Jurkat, Clone E6-1 (cell line): Measurements from ENCODE around the gene CBY3.
"Not testable (repeated sequence)": the region's sequence is repeated elsewhere in the genome, so short reads cannot be mapped to it uniquely, and the experiment has no call there.

ENCODE experiments used
- DNase-seq: peaks from one replicate; pipeline ENCODE4 v3.0.0-alpha.2; 2011; ENCODE audit warnings: low read depth, low spot score
- H3K4me3 ChIP-seq: 2 replicates; pipeline ENCODE4 v1.5.1; 2011; ENCODE audit warnings: mild to moderate bottlenecking, low read length, control low read depth, moderate library complexity

The CBY3 gene

DNA sequence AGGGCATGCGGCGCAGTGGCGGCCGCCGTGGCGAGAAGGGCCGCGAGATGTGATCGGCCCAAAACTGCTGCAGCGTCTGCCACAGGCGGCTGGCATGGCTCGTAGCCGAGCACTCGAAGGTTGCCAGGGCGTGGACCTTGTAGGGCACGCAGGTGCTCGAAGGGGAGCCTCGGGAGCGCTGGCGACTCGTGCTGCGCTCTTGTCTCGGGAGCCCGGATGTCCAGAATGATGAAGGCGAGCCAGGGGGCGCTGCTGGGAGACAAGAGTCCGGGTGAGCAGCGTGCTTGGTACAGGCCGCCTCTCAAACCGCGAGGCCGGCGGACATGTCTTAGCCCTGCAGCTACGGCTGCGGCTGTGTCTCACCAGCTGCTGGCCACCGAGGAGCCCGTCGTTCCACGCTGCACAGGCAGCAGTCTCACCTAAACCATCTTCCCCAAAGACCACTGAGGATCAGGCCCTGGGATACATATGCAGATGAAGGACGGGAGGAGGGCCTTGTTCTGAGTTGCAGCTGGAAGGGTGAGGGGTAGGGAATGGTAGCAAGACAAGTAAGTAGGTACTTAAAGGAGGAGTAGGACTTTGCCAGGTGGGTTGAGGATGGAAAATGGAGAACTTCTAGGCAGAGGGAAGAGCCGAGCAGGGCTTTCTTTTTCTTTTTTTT, 1.7 kb downstream of the CBY3 start:
- DNase-seq: peak; percentile 74
- H3K4me3 ChIP-seq: peak overlapping the region; percentile 95

DNA sequence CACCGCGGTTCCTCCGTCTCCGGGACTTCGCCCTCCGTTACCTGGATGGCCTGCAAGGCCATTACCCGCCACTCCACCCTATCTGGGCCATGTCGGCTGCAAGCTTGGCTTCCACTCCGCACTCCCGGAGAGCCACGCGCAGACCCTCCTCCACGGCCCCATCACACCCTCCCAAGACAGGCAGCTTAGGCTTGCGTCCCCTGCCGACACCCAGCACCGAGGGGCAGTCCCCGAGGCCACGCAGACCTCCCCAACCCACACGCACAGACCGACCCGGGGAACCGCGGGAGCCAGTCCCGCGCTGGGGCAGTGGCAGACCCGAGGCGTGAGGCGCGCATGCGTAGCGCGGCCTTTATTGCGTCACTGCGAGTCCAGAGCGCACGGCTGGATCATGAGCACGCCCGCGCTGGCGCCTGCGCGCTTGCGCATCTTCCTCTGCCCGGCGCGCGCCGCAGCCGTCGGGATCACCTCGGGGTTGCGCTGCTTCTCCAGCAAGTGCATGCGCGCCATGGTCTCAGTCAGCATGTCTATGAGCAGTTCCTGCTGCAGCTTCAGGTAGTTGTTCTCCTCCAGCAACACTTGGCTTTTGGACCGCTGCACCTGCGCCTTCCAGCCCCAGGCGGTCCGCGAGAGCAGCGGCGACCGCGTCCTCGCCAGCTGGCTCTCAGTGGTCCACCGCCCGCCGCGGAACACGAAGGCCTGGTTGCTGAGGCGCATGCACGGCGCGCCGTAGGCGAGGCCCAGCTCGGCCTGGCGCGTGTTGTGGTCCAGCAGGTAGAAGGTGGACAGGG, 2.4 kb downstream of the CBY3 start:
- peak overlapping the region; percentile 95 for H3K4me3 ChIP-seq
- peak; percentile 94 for DNase-seq

DNA sequence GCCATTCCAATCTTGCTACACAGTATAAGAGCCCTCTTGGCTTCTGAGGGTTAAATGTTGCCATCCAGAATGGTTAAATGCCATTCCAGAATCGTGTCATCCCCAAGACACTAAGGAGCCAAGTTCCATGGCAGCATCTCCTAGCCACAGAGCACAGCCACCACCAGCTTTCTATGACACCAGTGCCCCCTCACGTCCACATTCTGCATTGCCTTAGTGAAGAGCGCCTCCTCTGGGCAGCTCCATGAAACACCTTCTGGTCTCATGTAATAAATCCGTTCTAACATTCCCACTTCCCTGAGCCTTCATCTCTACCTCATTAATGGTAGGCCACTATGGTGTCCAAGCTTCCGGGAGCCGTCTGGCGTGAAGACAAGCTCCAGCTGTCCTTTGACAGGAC, 12.4 kb downstream of the CBY3 start:
- no peak overlapping the region for H3K4me3 ChIP-seq
- peak; percentile 37 for DNase-seq

DNA sequence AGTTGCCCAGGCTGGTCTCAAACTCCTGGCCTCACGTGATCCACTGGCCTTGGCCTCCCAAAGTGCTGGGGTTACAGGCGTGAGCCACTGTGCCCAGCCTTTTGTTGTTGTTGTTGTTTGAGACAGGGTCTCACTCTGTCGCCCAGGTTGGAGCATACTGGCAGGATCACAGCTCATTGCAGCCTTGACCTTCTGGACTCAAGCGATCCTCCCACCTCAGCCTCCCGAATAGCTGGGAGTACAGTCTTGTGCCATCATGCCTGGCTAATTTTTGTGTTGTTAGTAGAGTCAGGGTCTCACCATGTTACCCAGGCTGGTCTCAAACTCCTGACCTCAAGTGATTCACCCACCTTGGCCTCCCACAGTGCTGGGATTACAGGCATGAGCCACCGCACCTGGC, 19.2 kb downstream of the CBY3 start:
- DNase-seq, H3K4me3 ChIP-seq: not testable (repeated sequence)

DNA sequence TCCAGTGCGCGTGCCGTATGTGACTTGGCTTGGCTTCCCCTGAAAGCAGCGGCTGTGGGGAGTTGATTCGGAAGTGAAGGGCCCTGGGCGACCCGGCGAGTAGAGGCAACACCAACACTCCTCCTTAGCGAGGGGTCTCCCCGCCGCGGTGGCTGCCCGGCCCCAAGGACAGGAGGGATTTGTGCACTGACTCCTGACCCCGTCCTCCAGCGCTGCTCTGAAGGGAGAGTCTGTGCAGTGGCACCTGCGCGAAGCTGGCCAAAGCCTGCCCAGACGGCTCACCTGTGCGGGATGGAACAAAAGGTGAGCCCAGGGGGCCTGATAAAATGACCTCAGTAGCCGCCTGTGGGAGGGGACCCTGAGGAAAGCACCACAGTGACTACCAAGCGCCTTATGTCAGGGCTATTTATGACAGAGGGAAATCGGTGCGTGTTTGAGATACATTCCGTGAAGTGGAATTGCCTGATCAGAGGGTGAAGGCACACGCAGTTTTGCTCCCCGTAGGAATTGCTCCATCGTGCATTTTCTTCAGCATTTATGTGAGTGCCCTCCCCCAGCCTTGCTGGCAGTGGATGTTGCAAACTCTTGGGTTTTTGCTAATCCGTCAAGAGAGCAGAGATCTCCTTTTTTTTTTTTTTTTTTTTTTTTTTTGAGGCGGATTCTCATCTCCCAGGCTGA, 22.5 kb downstream of the CBY3 start:
- not testable (repeated sequence) for DNase-seq
- peak overlapping the region; percentile 55 for H3K4me3 ChIP-seq

DNA sequence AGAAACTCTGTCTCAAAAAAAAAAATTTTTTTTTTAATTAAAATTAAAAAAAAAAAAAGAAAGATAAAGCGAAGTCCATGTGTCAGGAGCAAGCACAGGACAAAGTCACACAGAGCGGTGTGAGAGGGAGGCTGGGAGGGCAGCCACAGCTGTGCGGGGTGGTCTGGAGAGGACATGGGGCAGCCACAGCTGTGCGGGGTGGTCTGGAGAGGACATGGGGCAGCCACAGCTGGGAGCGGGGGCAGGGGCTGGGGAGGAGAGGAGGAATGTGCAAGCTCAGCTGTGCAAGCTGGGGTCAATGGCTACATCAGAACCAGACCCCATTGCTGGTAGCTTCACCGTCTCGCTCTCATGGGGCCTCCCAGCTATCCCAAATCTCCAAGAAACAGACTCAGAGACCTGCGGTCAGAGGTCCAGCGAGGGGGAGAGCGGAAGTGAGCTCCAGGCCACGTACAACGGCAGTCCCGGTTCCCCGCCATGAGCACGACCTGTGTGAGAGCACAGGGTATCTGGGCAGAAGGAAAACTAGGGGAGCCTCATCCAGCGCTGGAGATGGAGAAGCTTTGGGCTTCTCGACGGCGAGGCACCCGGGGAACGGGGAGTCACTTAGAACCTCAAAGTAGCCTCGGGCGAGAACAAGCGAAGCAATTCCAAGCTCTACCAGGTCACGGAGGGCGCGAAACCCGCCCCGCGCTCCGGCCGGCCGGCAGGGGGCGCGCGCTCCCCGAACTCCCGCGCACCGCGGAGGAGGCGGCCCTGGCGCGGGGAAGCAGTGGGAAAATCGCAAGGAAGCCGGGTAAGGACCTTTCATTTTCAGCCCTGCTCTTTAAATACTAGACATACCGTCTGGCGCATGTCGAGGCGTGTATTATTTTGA, 23.3 kb downstream of the CBY3 start:
- not testable (repeated sequence) for DNase-seq, H3K4me3 ChIP-seq

DNA sequence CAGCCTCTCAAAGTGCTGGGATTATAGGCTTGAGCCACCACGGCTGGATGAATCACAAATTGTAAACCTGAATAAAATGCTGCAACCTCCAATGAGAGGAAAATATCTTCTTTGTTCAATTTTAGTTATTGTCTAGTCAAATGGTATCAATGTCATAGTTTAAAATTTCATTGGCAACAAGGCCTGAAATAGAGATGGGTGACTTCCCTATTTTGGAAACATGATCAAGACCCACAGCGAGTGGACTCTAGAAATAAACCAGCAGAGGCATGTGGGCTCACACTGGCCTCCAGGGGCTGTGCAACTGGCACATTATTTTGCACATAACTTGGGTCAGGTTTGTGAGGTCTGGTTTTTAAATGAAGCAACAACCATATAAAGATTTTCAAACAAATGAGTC, 27.7 kb downstream of the CBY3 start:
- not testable (repeated sequence) for DNase-seq, H3K4me3 ChIP-seq

DNA sequence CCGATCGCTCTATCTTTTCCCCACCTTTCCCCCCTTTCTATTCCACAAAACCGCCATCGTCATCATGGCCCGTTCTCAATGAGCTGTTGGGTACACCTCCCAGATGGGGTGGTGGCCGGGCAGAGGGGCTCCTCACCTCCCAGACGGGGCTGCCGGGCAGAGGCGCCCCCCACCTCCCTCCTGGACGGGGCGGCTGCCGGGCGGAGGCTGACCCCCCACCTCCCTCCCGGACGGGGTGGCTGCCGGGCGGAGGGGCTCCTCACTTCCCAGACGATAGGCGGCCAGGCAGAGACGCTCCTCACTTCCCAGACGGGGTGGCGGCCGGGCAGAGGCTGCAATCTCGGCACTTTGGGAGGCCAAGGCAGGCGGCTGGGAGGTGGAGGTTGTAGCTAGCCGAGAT, 30.6 kb downstream of the CBY3 start:
- not testable (repeated sequence) for H3K4me3 ChIP-seq, DNase-seq

DNA sequence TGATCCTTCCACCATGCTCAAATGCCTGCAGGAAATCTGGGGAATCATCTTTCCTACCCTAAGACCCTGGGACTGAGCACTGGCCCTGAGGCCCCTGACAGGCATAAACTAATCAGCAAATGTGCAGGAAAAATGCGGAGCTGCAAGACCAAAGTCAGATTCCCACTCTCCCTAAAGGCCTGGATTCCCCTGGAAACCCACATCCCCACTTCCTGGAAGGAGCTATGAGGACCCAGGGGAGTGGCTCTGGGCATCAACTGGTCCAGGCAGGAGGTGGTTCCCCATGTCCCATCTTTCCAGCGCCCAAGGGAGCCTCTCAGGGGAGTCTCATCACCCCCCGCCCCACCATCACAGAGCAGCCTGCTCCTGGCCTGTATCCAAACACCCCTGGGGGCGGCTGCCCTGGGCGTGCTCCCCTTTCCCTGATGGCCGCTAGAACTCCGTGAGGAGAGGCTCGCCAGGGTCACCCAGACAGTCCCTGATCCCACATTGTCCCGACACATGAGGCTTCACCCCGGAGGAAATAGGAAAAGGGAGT, 31.6 kb downstream of the CBY3 start:
- not testable (repeated sequence) for DNase-seq, H3K4me3 ChIP-seq

DNA sequence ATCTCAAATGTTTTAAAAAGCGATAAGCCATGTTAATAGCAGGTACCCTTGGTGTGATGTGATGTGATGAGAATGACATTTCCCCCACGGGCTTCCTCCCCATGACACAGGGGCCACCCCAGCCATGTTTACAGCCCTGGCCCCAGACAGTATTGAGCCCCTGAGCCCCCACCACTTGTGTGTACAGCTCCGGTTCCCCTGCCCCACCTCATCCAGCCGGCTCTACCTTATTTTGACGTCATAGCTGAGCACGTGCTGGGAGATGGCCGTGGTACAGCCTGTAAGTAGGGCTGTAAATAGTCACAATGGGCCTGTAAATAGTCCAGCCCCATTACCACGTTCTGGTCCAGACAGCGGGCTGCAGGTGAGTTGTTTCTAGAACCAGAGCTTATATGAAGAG, 32.4 kb downstream of the CBY3 start:
- H3K4me3 ChIP-seq: no peak overlapping the region
- DNase-seq: no peak

DNA sequence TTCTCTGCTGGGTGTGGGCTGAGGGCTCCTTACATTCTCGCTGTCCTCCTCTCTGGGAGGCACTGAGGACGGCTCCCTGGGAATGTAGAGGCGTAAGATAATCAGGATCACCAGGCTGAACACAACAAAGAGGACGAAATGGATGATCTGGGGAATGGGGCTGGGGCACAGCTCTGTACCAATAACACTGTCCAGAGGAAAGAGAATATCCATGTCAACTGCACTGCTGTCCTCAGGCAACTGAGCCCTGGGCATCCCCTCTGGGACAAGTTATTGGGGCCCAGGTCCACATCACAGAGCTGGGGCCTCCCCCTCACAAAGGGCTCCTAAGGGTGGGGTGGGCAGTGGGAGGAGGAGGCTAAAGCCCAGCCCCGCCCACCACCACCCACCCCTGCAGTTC, 36.1 kb downstream of the CBY3 start:
- not testable (repeated sequence) for DNase-seq, H3K4me3 ChIP-seq

DNA sequence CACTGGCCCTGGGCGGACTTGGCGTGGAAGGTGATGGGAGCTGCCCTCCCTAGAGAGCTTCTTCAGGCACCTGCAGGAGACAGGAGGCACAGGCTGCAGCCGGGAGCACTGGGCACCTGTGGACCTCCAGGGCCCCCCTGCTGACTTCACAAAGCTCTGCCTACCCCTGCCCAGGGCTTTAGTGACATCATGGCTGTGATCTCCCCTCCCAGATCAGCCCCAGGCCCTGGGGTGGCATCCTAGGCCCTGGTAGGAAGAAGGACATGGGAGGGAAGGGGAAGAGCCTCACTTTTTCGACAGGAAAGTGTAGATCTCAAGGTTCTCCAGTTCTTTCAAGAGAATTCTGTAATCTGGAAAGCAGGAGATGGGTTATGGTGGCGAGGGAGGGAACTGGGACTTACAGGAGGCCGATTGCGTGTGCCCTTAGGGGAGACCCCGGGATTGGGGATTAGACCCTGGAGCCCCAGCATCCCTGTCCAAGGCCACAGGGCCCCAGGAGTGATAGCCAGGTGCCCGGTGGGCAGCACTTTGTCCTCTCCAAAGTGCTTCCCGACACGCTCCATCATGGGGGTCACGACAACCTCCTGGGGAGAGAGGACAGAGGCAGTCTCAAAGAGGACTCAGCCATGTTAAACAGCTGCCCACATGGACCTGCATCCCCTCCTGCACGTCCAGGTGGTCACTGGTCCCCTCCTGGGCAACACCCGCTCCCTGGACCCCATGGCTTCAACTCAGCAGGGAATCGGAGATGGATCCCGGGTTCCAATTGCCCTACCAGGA, 37.5 kb downstream of the CBY3 start:
- not testable (repeated sequence) for H3K4me3 ChIP-seq, DNase-seq

DNA sequence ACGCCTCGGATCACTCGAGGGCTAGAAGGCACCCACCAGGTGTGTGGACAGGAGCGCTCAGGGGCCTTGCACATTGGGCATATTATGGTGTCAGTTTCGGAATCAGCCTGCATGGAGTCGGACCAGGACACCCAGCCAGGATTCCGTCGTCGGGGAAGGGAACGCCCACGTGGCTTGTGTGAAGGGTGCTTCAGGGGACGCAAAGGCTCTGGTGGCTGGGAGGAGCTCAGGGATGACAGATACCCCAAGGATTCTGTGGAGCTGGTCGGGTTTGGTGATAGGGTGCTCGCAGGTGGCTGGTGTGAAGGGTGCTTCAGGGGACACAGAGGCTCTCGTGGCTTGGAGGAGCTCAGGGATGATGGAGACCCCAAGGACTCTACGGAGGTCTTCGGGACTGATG, 38.2 kb downstream of the CBY3 start:
- DNase-seq, H3K4me3 ChIP-seq: not testable (repeated sequence)

DNA sequence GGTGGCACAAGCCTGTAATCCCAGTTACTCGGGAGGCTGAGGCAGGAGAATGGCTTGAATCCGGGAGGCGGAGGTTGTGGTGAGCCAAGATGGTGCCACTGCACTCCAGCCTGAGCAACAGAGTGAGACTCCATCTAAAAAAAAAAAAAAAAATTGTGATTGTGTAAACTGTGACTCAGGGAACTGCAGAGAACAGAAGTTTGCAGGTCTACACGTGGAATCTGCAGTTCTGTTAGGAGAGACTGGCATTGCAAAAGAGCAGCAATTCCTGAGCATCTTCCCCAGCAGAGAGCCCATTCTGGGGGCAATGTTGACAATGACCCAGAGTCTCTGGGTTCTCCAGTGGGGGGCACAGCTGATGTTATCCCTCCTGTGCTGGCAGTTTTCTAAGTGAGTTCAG, 39.1 kb downstream of the CBY3 start:
- DNase-seq, H3K4me3 ChIP-seq: not testable (repeated sequence)

DNA sequence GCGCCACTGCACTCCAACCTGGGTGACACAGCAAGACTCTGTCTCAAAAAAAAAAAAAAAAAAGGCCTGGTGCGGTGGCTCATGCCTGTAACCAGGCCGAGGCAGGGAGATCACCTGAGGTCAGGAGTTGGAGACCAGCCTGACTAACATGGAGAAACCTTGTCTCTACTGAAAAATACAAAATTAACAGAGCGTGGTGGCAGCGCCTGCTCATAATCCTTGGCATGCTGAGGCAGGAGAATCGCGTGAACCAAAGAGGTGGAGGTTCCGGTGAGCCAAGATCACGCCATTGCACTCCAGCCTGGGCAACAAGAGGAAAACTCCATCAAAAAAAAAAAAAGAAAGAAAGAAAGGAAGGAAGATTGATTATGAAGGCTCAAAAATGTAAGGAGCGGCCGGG, 41.5 kb downstream of the CBY3 start:
- DNase-seq, H3K4me3 ChIP-seq: not testable (repeated sequence)

DNA sequence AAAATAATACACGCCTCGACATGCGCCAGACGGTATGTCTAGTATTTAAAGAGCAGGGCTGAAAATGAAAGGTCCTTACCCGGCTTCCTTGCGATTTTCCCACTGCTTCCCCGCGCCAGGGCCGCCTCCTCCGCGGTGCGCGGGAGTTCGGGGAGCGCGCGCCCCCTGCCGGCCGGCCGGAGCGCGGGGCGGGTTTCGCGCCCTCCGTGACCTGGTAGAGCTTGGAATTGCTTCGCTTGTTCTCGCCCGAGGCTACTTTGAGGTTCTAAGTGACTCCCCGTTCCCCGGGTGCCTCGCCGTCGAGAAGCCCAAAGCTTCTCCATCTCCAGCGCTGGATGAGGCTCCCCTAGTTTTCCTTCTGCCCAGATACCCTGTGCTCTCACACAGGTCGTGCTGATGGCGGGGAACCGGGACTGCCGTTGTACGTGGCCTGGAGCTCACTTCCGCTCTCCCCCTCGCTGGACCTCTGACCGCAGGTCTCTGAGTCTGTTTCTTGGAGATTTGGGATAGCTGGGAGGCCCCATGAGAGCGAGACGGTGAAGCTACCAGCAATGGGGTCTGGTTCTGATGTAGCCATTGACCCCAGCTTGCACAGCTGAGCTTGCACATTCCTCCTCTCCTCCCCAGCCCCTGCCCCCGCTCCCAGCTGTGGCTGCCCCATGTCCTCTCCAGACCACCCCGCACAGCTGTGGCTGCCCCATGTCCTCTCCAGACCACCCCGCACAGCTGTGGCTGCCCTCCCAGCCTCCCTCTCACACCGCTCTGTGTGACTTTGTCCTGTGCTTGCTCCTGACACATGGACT, 46.3 kb downstream of the CBY3 start:
- H3K4me3 ChIP-seq: peak overlapping the region; percentile 39
- DNase-seq: not testable (repeated sequence)
